ENCODE data around the gene ATG10.

ATG10 gene

DNA sequence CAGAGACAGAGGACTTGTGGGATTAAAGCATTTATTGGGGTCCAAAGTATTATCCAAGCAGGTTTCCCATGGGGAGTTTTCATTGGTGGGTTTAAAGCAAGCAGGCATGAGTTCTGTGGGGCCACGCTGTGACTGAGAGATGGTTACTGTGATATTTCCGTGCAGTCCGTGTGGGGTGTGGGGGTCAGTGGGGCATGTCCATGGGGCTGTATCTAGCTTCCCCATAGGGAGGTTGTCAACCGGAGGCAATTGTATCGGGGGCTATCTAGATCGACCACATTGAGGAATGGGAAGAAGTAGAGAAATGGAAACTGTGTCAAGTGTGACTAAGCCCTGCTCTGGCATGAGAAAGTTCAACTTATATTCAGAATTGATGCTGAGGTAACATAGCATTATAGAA, 313.4 kb downstream of the ATG10 start:
- no peak for DNase-seq

DNA sequence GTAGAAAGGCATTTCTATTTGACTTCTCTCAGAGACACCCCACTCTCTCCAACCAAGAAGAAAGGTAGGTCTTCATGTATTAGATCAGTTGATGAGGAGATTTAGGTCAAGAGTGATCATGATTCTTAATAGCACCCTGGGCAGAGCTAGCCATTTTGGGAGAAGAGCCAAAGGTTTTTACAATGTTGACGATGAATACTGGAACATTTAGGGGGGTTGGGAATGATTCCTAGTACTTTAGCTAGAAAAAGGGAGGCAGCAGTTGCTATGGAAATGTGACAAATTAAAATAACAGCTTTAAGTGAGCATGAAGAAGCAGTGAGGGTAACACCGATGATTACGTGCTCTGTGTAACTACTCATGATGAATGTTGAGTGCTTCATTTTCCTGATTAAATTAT, 315.8 kb downstream of the ATG10 start:
- DNase-seq = no peak

DNA sequence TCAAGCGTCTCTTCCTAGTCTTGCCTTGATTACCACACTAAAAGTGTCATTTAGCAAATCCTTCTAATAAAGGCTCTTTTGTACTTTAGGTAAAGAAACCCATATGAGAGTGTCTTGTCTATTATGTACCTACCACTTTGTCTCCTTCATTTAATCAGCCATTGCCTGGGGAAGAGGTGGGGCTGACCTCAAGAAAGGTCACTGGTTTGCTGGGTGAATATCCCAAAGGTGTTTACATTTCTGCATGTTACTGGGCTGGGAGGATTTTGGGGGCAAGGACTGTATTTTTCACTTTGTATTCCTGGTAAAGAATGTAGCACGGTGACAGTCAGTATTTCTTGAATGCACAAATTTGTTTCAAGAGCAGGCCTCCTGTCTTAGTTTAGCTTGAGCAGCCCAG, 318.2 kb downstream of the ATG10 start:
- no peak for DNase-seq

DNA sequence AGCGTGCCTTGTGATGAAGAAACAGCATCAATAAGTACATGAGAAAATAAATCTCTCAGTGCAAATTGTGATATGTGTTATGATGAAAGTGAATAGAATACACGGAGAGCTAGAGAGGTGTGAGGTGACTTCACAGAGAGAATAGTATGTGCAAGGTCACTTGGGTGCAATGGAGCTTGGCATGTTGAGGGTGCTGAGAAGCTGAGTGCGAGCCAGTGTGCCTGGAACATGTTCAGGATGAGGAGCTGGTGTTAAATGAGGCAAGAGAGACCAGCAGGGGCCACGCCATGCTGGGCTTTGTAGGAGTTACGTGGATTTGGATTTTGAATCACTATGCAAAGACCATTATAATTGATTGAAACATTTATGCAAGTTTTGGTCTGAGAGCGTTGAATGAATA, 319.1 kb downstream of the ATG10 start:
- no peak for DNase-seq

DNA sequence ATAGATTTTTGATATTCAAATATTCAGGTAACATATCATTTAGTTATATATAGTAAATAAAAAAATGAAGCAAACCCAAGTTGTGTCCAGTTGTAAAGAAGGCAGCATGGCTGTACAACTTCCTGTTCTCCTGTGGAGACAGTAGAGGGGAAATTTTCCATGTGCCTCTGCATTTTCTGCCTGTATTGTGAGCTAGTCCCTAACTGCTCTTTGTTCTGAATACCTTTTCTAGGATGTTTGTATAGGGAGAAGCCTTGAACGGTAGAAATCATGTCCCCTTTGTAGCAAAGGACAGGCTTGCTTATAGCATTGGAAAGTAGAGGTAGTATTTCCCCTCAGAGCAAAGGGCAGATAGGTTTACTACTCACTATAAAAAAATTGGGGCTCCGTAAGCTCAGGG, 319.6 kb downstream of the ATG10 start:
- DNase-seq = no peak

DNA sequence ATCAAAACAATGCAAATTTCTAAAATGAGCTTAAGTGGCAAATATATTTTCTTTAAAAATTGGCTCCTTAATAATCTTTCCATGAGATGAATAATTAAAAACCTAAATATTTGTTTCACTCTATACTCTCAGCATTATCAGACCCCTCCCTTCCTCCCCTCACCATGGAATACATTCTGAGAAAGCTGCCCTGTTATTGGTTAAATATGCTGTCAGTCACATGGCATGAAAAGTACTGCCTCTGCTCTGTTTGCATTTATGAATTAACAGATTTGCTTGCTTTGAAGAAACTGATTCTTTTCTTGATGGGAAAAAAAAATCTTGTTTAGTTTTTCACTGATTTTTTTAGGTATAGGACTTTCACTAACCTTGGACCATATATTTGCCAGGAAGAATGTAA, 323.3 kb downstream of the ATG10 start:
- DNase-seq = no peak

DNA sequence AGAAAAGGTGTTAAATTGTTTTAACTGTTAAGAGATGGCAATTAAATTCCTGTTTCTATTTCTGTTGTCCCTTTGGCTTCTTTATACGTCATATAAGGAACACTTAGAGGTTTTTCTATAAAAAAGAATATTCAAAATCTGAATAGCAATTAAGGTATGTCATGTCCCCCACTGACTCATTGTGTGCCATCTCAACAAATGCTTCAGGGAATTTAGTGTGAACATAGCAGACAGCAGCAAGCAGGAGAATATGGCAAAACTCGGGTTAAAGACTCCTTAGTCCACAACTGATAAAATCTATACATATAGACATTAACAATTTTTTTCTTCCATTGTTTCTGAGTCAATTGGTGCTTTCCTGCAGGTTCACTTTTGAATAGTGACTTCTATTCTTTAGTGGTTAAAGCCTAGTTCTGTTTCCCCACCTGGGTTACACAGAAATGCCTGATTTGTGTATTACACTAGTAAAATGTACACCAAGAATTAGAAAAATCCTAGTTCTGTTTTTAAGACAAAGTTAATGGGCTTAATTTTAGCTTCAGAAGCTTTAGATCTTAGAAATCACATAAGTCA, 324.2 kb downstream of the ATG10 start:
- DNase-seq = no peak

DNA sequence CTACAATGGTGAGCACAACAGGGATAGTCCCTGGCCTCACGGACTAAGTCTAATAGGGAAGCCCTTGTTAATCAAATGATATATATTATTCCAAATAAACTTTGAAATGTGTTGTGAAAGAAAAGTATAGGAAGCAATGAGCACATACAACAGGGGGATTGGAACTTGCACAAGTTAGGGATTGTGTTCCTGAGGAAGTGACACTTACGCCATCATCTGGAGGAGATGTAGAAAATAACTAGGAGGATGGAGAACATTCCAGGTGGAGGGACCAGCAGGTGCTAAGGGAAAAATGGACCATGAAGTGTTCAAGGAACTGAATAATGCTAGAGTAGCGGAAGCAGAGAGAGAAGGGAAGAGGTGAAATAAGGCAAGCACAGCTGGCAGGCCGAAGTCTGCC, 325.1 kb downstream of the ATG10 start:
- DNase-seq = no peak

DNA sequence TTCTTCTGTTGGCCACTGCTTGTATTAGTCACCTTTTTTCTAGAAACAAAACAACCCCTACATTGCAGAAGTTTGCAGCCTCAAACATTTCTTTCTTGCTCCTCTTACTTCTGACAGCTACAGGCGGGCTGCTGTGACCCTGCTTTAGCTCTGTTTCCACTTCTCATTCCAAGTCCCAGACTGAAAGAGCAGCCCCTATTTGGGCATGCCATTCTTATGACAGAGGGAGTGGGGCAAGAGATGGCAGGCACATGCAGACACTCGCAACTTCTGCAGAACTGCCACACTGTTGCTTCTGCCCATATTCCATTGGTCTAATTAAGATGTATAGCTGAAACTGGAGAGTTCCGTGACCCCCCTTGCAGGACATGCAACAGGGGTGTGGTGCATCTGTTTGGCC, 325.9 kb downstream of the ATG10 start:
- DNase-seq = no peak

DNA sequence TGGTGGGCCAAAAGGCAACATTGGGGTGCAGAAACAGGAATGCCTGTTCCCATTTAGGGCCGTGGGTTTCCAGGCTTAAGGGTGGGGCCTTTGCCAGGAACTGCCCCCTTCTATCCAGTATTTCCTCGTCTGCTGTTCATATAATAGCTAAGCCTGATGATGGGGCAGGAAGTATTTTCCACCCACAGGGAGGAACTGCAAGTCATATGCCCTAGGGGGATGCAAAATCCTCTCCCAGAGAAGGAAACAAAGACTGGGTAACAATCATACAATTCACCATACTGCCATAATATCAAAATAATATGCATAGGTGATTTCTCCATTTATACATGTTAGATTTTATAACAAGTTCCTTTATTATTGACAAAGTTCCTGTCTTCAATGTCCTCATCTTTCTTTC, 326.8 kb downstream of the ATG10 start:
- DNase-seq = no peak

DNA sequence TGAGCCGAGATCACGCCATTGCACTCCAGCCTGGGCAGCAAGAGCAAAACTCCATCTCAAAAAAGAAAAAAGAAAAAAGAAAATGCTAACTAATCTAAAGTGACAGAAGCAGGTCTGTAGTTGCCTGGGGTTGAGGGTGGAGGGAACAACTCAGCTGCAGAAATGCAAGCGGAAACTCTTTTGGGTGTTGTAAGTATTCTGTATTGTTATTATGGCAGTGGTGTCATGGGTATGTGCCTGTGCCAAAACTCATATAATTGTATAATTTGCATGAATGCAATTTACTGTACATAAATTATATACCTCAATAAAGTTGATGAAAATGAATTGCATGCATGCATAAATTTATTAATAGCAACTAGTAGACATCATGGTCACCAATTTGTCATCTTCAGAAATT, 329.4 kb downstream of the ATG10 start:
- no peak for DNase-seq
